Lower leg skin (tissue), 3 donors: ENCODE measurements around the gene DAPK2.

Experiments
- CTCF ChIP-seq, 3 donors: fragments of 450-650 bp; IDR thresholded peaks; one replicate each; pipeline ENCODE4 v1.5.1; 2016; ENCODE audit warnings: antibody characterized with exemption in 3 of 3, mild to moderate bottlenecking in 3 of 3, moderate library complexity in 2 of 3
- POLR2A ChIP-seq, 2 donors: fragments of 450-650 bp; IDR thresholded peaks; one replicate each; pipeline ENCODE4 v1.6.1; 2016 to 2017; ENCODE audit warnings: antibody characterized with exemption in 2 of 2, mild to moderate bottlenecking in 1 of 2, moderate library complexity in 1 of 2

- TF ChIP-seq CTCF (IDR thresholded peaks at IDR 0.05) (no peak), POLR2A (IDR thresholded peaks at IDR 0.05) (no peak)
These were observed 140.6 kb downstream of the DAPK2 start for GRCh38 chr15:63905558-63906265.
